Measurements from ENCODE around the gene TRERF1. TPM values are rescaled to one million over a fixed set of nuclear protein-coding genes. Genes with fewer than 3 reads are reported as not detected.
A peak's percentile ranks its signal among the peaks of the same experiment; 100 is the strongest.
"Not testable (repeated sequence)": the region's sequence is repeated elsewhere in the genome, so short reads cannot be mapped to it uniquely, and the experiment has no call there.

The TRERF1 gene
- total RNA-seq, 1 experiment from 2014 or later: 13.9 TPM

- H3K9ac ChIP-seq (ENCODE audit: low read length): no peak overlapping the region
- peaks cover 19% of the 10 kb centered on the region for H4K20me1 ChIP-seq (ENCODE audit: low read length)
- H2AFZ ChIP-seq (ENCODE audit: low read length): no peak overlapping the region
- H3K4me3 ChIP-seq (ENCODE audit: low read length): peak overlapping the region; percentile 71
- H3K4me2 ChIP-seq (ENCODE audit: low read length): peak overlapping the region; percentile 85
- intact Hi-C loops (cut with micrococcal nuclease): no loop called here
- ATAC-seq (no peak), DNase-seq (no peak)
- H3K9me3 ChIP-seq (ENCODE audit: low read length): no peaks in the 10 kb centered on the region
- ChIA-PET POLR2A (ENCODE audit: unreplicated experiment) (no interaction called here), CTCF (interaction anchor here (1.0 kb wide), 1 partner anchor 234 kb away, joined by 3 read pairs; no protein-coding TSS in a partner anchor)
- TF ChIP-seq EZH2 (IDR thresholded peaks at IDR 0.05; ENCODE audit: low read length, unreplicated experiment) (no peak), CTCF (conservative IDR thresholded peaks at IDR 0.05; ENCODE audit: low read depth, low read length) (no peak), EZH2phosphoT487 (IDR thresholded peaks at IDR 0.05; ENCODE audit: borderline replicate concordance, low read length) (no peak)
- H3K36me3 ChIP-seq (ENCODE audit: low read depth, low read length): no peaks in the 10 kb centered on the region
- H3K27ac ChIP-seq (ENCODE audit: low read length): no peak overlapping the region
- H3K9me2 ChIP-seq (replicated peaks; ENCODE audit: low read length): no peaks in the 10 kb centered on the region
- peaks cover 85% of the 10 kb centered on the region for H3K79me2 ChIP-seq (ENCODE audit: low read length)
- H3F3A ChIP-seq (ENCODE audit: low read length, unreplicated experiment): no peaks in the 10 kb centered on the region
- no TSS peak for BruUV-seq (replicated peaks)
- H3K4me1 ChIP-seq (ENCODE audit: insufficient read depth, low read length): peaks cover 15% of the 10 kb centered on the region
- no peaks in the 10 kb centered on the region for H3K27me3 ChIP-seq (ENCODE audit: low read length)
These were observed 3.3 kb downstream of the TRERF1 start for GRCh38 chr6:42448391-42448790.

DNA sequence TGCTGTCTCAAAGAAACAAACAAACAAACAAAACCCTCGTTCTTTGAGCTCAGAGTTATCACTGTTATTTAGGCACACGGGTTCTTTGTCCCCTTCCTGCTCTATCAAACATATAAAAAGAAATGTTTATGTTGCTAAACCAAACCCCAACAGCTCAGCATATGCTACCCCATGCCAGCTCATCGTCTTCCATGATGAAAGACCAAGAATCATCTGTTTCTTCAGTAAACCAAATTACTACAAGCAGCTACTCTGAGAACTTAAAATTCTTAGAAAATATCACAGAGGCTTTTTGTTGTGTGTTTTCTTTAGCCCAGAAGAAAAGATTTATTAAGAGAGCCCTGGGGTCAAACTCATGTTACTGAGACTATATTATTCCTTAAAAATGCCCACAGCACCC lies 4.7 kb downstream of the TRERF1 start:
- Histone ChIP-seq H3K79me2 (ENCODE audit: low read length) (peaks cover 96% of the 10 kb centered on the region), H2AFZ (ENCODE audit: low read length) (no peak overlapping the region), H3K4me3 (ENCODE audit: low read length) (no peak overlapping the region), H3K27me3 (ENCODE audit: low read length) (no peaks in the 10 kb centered on the region), H3K36me3 (ENCODE audit: low read depth, low read length) (no peaks in the 10 kb centered on the region), H3K4me1 (ENCODE audit: insufficient read depth, low read length) (peaks cover 12% of the 10 kb centered on the region), H4K20me1 (ENCODE audit: low read length) (peaks cover 20% of the 10 kb centered on the region), H3K9me2 (replicated peaks; ENCODE audit: low read length) (no peaks in the 10 kb centered on the region), H3K27ac (ENCODE audit: low read length) (no peak overlapping the region), H3K9ac (ENCODE audit: low read length) (no peak overlapping the region), H3K4me2 (ENCODE audit: low read length) (no peak overlapping the region), H3K9me3 (ENCODE audit: low read length) (no peaks in the 10 kb centered on the region), H3F3A (ENCODE audit: low read length, unreplicated experiment) (no peaks in the 10 kb centered on the region)
- POLR2A ChIA-PET (ENCODE audit: unreplicated experiment): no interaction called here
- TF ChIP-seq EZH2 (IDR thresholded peaks at IDR 0.05; ENCODE audit: low read length, unreplicated experiment) (no peak), CTCF (conservative IDR thresholded peaks at IDR 0.05; ENCODE audit: low read depth, low read length) (no peak), EZH2phosphoT487 (IDR thresholded peaks at IDR 0.05; ENCODE audit: borderline replicate concordance, low read length) (no peak)
- no TSS peak for BruUV-seq (replicated peaks)
- no peak for ATAC-seq
- intact Hi-C loops (cut with micrococcal nuclease): no loop called here
- DNase-seq: no peak
- CTCF ChIA-PET: no interaction called here

GRCh38 chr6:42446370-42446769 lies 5.4 kb downstream of the TRERF1 start:
- TF ChIP-seq EZH2phosphoT487 (IDR thresholded peaks at IDR 0.05; ENCODE audit: borderline replicate concordance, low read length): no peak
- TF ChIP-seq EZH2 (IDR thresholded peaks at IDR 0.05; ENCODE audit: low read length, unreplicated experiment): no peak
- no peak for TF ChIP-seq CTCF (conservative IDR thresholded peaks at IDR 0.05; ENCODE audit: low read depth, low read length)
- Histone ChIP-seq H3K9me3 (ENCODE audit: low read length) (no peaks in the 10 kb centered on the region), H3K36me3 (ENCODE audit: low read depth, low read length) (no peaks in the 10 kb centered on the region), H3K9ac (ENCODE audit: low read length) (no peak overlapping the region), H3K4me2 (ENCODE audit: low read length) (no peak overlapping the region), H3F3A (ENCODE audit: low read length, unreplicated experiment) (no peaks in the 10 kb centered on the region), H3K9me2 (replicated peaks; ENCODE audit: low read length) (no peaks in the 10 kb centered on the region), H3K4me1 (ENCODE audit: insufficient read depth, low read length) (peaks cover 12% of the 10 kb centered on the region), H3K4me3 (ENCODE audit: low read length) (no peak overlapping the region), H3K79me2 (ENCODE audit: low read length) (peaks cover 100% of the 10 kb centered on the region), H4K20me1 (ENCODE audit: low read length) (peaks cover 20% of the 10 kb centered on the region), H3K27me3 (ENCODE audit: low read length) (no peaks in the 10 kb centered on the region), H2AFZ (ENCODE audit: low read length) (no peak overlapping the region), H3K27ac (ENCODE audit: low read length) (no peak overlapping the region)
- intact Hi-C loops (cut with micrococcal nuclease): no loop called here
- BruUV-seq (replicated peaks): no TSS peak
- DNase-seq: no peak
- no peak for ATAC-seq
- POLR2A ChIA-PET (ENCODE audit: unreplicated experiment): no interaction called here
- CTCF ChIA-PET: no interaction called here

GRCh38 chr6:42445955-42446354 lies 5.8 kb downstream of the TRERF1 start:
- H3K9me2 ChIP-seq (replicated peaks; ENCODE audit: low read length); H3K27ac ChIP-seq (ENCODE audit: low read length); H3K4me3 ChIP-seq (ENCODE audit: low read length); POLR2A ChIA-PET (ENCODE audit: unreplicated experiment); H2AFZ ChIP-seq (ENCODE audit: low read length); H3K36me3 ChIP-seq (ENCODE audit: low read depth, low read length); ATAC-seq; H3K4me2 ChIP-seq (ENCODE audit: low read length); intact Hi-C loops (cut with micrococcal nuclease); CTCF ChIA-PET; H3K9ac ChIP-seq (ENCODE audit: low read length); H3K9me3 ChIP-seq (ENCODE audit: low read length); BruUV-seq (replicated peaks); DNase-seq; H3K27me3 ChIP-seq (ENCODE audit: low read length); H3F3A ChIP-seq (ENCODE audit: low read length, unreplicated experiment): not testable (repeated sequence)
- H4K20me1 ChIP-seq (ENCODE audit: low read length): peaks cover 20% of the 10 kb centered on the region
- H3K4me1 ChIP-seq (ENCODE audit: insufficient read depth, low read length): peaks cover 12% of the 10 kb centered on the region
- peaks cover 100% of the 10 kb centered on the region for H3K79me2 ChIP-seq (ENCODE audit: low read length)
